GM12872 (cell line): ENCODE data around the gene PPP1R2.

Source experiments
- CTCF ChIP-seq: IDR thresholded peaks from 3 replicates; pipeline ENCODE4 v1.5.1; 2011; ENCODE audit warnings: low read depth, mild to moderate bottlenecking, low read length, moderate library complexity; ENCODE audit not compliant: insufficient read depth

The PPP1R2 gene

GRCh38 chr3:195582947-195583346 lies 39.8 kb upstream of the PPP1R2 start:
- TF ChIP-seq CTCF: 0 out of 3 replicates have a peak, but pooled peaks have one; percentile 2

GRCh38 chr3:195580744-195581443 lies 37.8 kb upstream of the PPP1R2 start:
- TF ChIP-seq CTCF: no peak

GRCh38 chr3:195579281-195579680 lies 36.2 kb upstream of the PPP1R2 start:
- no peak for TF ChIP-seq CTCF

- no peak for TF ChIP-seq CTCF
Measured at GRCh38 chr3:195578565-195578964, 35.4 kb upstream of the PPP1R2 start.

- no peak for TF ChIP-seq CTCF
Measured at GRCh38 chr3:195577645-195578177, 34.6 kb upstream of the PPP1R2 start.

GRCh38 chr3:195574497-195575304 lies 31.6 kb upstream of the PPP1R2 start:
- TF ChIP-seq CTCF: no peak

- TF ChIP-seq CTCF: no peak
Measured at GRCh38 chr3:195573611-195574496, 30.7 kb upstream of the PPP1R2 start.
